HG03342 (cell line): ENCODE data around the gene LARGE1.
A peak's percentile ranks its signal among the peaks of the same experiment; 100 is the strongest.

Experiments used
- ATAC-seq: cut with Tn5 transposase; IDR thresholded peaks from one replicate; pipeline ENCODE4 v1.9.1; 2021; ENCODE audit warnings: mild to moderate bottlenecking, moderate library complexity; ENCODE audit not compliant: unreplicated experiment

The LARGE1 gene

DNA sequence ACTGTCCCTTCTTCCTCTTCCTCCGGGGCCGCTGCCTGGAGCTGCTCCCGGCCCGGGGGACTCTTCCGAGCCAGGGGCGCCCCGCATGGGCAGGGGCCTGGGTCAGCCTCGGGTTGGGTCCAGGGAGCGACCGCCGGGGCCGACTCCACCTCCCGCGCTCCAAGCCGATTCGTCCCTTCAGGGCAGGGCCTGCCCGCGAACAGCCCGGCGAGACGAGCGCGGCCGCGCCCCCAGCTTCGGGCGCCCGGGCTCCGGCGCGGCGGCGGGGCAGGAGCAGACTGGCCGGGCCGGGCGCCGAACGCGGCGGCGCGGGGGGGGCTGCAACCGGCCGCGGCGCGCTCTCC lies at the start of gene LARGE1:
Gene LARGE1, minus strand, starts transcription at position 280 of the 344 bp plus-strand sequence.
- peak; percentile 7 for ATAC-seq

DNA sequence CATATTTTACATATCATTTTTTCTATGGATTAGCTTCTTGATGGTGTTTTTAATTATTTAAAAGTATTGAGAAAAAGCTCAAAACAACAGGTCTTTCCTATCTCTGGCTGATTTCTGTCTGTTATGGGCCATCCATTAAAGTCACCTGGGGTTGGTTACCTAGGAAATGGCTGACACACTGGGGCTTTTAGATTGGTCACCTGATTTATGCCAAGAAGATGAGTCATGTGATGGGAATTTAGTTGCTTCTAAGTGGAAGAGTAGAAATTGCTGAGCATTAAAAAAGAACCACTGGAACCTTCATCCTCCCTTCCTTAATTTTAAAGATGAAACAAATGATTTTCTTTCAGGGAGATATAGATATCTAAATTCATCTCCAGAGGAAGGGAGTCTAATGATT lies 48.8 kb upstream of the LARGE1 start:
- no peak for ATAC-seq

DNA sequence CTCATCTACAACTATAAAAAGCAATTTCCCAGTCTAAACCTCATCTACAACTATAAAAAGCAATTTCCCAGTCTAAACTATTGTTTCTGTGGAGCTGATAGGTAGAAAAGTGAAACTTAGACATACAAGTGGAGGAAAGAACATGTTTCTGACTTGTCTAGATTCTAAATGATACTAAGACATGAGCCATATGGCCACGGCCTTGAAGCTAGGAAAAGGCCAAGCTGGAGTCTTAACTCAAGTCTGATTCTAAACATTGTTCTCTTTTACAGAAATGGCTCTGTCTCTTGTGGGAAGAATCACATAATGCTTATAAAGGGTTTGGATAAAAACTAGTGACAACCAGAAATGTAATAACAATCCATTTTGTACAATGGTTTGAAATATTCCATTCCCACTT lies 43.8 kb upstream of the LARGE1 start:
- no peak for ATAC-seq

DNA sequence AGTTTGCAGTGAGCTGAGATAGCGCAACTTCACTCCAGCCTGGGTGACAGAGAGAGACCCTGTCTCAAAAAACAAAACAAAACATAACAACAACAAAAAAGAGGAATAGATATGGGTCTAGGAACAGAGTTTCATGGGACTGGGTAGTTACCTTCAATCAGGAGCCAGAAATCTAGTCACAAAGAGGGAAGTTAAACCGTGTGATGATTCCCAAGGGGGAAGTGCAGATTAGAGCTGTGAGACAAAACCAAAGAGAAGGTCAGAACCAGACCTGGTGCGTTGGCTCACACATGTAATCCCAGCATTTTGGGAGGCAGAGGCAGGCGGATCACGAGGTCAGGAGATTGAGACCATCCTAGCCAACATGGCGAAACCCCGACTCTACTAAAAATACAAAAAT lies 42.1 kb upstream of the LARGE1 start:
- ATAC-seq = no peak

DNA sequence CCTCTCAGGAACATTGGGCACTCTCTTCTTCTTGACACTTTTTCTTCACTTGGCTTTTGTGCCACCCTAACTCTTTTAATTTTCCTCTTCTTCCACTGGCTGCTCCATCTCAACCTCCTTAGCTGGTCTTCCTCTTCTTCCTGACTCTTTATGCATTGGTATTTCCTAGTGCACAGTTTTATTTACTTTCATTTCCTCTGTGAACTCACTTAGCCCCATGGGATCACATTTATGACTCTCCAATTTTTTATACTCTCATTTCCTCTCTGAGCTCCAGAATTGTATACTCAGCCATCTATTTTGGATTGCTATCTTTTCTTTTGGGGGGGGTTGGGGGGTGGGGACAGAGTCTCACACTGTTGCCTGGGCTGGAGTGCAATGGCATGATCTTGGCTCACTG lies 38.5 kb upstream of the LARGE1 start:
- no peak for ATAC-seq

DNA sequence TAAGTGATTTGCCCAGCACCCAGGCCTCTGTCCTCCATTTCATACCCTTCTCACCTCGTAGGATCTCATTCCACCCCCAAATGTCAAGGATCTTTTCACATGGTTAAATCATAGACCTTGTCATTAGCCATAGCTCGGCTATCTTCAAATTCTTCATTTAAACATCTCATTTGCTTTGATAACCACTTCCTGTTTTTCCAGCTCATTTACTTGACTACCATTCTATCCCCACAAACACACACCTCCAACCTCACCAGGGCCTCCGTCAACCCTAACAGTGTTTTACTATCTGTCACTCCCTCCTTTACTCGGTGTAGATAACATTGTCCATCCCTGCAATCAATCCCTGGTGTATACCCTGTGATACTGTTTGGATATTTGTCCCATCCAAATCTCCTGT lies 36.8 kb upstream of the LARGE1 start:
- no peak for ATAC-seq

DNA sequence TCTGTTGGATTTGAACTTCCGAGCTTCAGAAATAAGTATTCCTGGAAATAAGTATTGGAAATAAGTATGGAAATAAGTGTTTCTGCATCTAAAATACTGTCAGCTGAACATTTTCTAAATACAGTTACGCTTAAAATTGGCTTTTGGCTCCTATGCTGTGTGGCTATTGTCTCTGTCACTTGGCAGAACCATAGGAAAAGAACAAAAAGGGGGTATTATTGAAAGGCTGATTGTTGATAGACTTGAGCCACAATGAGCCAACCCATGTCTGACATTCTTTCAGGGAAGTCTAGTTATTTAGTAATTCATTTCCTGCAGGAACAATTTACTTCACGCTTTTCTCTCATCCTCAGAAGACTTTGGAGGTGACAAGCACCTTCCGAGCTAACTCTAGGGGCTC lies 32.5 kb upstream of the LARGE1 start:
- ATAC-seq = no peak

DNA sequence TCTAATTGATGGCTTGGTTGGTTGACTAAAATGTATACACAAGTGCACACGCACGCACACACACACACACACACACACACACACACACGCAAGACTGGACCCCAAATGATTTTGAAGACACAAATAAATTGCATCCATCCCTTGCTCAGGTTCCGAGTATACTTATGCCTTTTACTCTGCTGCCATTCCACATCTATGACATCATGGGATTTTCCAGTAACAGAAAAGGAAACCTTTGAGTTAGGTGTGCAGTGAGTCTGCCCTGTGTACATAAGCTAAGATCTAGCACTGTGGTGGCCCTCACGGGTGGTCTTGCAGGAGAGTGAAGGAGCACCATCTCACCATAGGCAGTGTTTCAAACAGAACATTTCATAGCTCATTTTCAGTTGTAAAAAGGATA lies 20.5 kb upstream of the LARGE1 start:
- ATAC-seq = no peak

DNA sequence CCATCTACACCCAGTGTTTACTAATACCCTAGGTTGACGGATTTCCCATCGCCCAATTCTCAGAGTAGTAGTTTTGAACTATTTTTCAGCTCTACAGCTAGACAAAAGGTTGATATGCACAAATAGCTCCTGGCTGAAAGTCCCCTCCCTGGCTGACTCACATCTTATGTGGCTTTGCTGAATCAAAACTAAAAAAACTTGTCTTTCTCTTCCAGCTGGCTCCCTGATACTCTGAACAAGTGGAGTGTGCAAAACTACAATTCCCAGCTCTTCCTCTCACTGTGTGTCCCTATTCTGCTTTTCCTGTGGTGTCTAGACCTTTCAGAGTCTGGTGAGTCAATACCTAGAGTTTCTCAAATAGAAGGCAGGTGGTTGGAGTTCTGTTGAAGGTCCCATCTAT lies 12.7 kb upstream of the LARGE1 start:
- no peak for ATAC-seq

DNA sequence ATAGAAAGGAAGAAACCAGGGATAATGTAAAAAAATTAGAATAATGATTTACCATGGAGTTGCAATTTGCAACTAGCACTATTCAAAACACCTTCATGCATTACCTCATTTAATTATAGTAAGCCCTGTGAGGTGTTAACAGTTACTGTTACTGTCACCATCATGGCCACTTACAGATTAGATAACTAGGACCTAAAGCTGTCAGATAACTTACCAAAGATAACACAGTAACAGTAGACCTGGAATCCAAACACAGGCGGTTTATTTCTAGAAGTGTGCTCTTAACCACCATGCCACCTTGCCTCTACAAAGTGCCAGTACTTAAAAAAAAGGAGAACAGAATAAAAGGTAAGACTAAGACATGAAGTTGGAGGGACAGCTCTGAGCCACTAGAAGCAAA lies 11.1 kb upstream of the LARGE1 start:
- no peak for ATAC-seq

DNA sequence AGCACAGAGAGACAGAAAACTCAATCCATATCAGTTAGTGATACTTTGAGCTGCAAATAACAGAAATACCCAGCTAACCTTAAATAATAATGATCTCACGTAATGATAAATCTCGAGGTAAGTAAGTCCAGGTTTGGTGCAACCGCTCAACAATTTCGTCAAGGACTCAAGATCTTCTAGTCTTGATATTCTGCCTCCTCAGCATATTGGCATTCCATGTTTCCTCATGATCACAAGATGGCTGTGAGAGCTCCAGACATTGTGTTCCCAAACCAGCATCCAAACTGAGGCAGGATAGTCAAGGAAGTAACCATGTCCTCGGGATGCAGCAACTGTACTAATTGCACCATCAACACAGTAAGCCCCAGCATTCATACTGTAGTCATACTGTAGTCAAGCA lies 7.5 kb upstream of the LARGE1 start:
- ATAC-seq = no peak

DNA sequence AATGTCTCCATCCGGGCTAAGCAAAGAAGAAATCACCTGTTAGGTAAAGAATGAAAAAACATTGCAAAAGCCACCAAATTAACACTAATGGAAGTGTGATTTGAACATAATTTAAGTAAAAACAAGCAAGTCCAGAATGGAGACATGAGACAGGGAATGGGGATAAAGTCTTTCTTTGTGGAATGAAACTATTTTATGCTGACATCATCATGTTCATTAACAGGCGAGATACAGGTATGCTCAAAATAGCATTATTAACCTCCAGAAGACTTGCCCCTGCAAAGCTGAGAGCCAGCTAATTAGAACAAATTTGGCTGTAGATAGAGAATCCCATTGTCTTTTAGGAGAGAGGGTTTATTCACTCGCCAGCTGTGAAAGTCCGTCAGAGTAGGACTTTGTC lies 4.9 kb upstream of the LARGE1 start:
- ATAC-seq = no peak

DNA sequence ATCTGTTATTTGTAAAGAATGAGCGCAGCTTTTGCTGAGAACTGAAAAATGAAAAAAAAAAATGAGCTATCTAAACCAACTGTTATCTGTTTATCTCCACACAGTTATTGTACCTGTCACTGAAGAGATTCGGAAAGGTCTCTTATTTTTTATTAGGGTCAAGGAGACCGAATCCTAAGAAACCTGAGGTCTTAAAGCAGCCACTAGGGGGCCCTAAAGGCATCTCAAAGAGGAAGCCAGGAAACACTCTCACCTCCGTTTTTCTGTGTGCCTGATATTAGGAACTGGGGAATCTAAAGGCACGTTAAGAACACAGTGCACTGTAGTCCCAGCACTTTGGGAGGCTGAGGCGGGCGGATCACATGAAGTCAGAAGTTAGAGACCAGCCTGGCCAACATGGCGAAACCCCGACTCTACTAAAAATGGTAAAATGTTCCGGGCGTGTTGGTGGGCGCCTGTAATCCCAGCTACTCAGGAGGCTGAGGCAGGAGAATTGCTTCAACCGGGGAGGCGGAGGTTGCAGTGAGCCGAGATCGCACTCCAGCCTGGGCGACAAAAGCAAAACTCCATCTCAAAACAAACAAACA lies 3.5 kb upstream of the LARGE1 start:
- no peak for ATAC-seq

DNA sequence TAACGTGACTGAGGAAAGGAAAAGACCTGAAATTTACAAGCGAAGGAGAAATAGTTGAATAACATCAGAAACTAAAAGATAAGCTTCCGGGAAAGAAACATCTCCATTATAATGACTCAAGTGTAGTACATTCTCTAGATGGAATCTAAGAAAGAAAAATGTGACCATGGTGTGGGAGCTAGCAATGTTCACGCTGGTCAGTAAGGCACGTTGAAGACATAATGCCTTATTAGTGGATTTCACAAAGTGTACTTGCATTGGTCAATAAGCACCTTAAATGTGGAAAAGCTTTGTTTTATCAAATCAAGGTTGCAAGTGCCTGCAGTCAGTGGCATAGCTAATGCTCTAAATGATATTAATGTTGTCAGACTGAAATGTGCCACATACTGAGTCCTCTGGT lies 2.8 kb upstream of the LARGE1 start:
- ATAC-seq = no peak

DNA sequence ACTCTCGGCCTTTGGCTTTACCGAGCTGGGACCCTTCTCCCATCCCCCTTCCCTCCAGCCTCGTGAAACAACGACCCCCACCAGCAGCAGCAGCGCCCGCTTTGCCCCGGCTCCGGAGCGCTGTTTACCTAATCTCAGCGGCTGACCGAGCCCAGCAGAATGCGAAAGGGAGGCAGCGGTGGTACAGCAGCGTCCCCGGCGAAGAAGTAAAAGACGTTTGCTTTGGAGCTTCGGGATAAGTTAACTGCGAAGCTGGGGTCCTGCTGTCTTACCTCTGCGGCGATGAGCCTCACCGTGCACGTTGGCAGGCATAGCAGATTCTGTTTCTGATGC lies 2.0 kb upstream of the LARGE1 start:
- no peak for ATAC-seq

DNA sequence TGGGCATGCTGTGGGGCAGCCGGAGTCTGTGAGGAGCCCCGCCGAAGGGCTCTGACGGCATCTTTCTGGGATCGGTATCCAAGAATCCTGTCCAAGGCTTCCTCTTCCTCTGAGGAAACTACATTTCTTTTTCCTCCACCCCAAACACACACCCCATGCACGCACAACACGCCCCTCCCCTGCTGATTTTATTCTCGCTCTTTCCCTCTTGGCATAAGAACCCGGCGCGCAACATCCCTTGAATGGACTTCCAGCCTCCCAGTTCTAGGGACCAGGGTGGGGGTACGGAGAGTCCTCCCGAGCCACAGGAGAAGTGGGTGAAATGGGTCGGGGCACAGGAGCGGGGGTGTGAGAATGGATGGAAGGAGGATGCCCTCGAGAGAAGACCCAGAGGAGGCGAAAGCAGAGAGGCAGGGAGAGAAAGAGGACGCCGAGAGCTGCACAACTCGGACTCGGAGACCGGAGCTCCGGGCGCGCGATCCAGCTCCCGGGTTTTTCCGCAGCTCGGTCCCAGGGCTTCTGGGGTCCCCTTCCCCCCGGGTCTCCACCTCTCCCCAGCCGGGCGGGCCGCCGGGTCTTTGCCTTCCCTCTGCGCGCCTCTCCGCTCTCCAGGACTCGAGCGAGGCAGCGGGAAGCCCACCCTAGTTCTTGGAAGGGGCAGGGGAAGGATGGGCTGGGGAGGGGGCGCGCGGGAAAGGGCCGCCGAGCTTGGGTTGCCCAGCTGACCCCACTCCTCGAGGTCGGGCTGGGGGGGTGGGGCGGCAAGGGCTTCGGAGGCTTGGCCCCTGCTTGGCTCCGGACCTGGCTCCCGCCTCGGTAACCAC lies 1.5 kb upstream of the LARGE1 start:
- ATAC-seq = no peak

DNA sequence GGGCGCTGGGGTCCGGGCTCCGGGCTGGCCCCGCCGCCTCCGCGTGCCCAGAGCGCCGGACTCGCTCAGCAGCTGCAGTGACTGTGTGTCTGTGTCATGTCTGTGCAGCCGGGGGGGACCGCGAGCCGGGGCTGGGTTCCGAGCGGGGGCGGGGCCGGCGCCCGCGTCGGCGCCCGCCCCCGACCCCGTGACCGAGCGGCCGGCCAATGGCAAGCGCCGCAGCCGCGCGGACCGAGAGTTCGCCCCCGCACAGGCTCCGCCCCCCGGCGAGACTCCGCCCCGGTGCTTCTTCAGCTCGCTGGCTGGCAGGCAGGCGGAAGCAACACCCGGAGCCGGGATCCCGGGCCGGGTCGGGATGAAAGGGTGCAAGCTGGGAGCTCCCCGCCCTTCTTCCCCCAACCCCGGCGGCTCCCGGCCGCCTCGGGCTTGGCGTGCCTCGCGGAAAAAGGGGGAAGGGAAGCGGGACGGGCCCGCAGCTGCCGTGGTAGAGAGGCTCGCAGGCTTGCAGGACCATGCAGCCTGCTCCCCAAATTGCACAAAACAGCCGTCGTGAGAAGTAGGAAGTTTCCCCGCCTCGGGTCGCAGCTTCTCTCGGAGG lies 750 bp upstream of the LARGE1 start:
- peak; percentile 80 for ATAC-seq

DNA sequence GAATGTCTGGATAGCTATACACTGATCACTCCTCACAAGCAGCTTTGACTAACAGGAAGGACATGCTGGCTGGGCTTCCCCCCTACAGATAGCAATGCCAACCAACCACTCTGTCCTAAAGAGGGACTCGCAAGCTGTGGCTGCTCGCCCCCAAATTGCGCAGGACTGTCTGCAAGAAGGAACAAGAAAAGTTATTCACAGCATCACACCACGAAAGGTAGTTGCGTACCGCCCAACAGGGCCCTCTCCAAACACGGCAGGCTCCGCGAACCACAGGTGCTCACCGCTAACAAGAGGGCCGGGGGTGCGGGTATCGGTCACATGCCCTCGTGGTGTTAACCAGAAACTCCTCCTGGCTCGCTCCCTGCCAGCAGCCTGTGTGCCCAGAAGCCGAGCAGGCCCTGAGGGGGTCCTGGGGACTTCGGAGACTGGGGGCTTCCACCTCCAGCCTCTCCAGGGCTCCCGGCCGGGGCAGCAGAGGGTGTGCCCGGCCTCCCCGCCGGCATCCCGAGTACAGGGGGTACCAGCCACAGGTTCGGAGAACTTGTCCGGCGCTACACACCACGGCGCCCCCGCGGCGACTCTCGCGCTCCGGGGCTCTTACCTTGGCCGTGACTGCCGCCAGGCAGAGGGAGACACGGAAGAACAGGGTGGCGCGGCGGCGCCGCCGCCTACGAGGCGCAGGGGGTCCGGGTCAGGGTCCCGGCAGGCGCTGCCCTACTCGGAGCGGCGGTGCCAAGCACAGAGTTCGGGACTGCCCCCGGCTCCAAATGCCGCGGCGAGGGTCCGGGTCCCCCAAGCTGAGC lies 682 bp downstream of the LARGE1 start:
- ATAC-seq = no peak

DNA sequence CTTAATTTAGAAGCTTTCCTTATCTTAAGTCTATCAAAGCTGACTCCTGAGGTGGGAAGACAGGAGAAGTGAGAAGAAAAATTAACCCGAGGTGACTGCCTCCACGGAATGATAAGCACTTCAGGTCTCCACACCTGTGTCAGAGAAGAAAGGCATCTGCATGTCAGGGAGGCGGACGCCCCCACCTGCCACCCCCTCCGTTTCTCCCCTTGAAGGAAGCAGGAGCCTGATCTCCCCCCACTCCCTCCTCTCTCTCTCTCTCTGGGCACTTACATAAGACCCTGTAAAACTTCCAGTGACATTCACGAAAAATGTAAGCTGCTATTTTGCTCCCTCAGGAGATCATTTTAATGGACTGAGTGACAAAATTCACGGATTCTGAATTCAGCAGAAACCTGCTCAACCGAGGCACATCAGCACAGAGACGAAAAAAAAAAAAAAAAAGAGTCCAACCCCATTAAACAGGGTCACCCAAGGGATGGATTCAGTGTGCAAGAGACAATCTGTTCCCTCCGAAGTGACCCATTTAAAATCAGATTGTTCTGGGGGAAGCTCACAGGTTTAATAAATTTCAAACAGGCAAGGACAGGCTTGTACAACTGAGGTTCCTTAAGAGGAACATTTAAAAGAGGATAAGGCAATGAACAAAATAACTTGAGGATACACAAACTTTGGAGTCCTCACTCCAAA lies 1.5 kb downstream of the LARGE1 start:
- no peak for ATAC-seq

DNA sequence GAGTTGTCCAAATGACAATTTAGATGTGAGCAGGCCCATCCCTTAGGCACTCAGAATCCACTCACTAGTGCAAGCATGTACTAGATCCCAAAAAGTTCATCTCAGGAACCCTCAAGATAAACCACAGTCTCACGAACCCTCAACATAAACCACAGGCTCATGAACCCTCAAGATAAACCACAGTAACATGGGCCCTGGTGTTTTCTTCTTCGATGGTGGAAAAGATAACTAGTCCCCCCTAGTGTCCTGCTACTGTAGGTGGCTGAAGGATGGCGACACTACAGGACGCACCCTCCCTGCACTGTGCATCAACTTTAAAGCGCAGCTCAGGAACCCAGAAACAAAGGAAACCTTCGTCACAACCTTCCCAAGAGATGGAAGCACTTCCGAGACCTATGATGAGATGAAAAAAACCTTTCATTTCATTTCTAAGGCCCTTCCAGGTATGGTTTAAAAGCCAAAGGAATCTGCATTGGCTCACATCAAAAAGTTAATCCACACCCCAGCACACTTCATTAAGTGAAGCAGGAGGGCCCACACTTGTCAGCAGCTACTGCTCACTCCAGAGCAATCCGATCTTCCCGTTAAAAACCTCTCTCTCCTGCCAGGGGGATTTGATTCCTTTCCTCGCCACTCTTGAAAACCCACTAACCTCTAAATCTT lies 2.4 kb downstream of the LARGE1 start:
- no peak for ATAC-seq

DNA sequence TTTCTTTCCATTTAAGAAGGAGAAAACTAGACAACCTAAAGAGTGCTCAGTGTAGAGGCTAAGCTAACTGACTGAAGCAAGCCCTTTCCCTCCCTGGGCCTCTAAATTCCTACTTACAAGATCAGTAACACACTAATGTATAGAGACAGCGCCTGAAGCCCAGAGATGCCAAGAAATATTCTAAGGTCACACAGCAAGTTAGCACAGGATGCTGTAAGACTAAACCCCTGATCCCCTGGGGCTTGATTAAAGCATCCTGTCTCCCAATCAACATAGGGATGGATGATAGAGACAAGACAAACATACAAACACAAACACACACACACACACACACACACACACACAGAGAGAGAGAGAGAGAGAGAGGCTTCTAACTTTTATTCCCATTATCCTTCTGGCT lies 5.6 kb downstream of the LARGE1 start:
- no peak for ATAC-seq
